ENCODE data around the gene TMEM258. TPM values are rescaled to one million over a fixed set of nuclear protein-coding genes. Genes with fewer than 3 reads are reported as not detected.

Gene TMEM258
- total and polyA plus RNA-seq, 9 of the 15 experiments (the other 6 are each of a cell fraction or from before 2014, with no cell fraction given), result 97.2 to 856 (median 231) TPM

- TF ChIP-seq PATZ1 (CRISPR knock-in tag; IDR thresholded peaks at IDR 0.05; ENCODE audit: borderline replicate concordance) (no peak), RBM22 (IDR thresholded peaks at IDR 0.05; ENCODE audit: low read depth, low read length, poor library complexity, severe bottlenecking) (peak; percentile 19), KLF10 (CRISPR knock-in tag; IDR thresholded peaks at IDR 0.05) (no peak), MCM3 (IDR thresholded peaks at IDR 0.05) (no peak), HDAC2 (IDR thresholded peaks at IDR 0.05) (no peak), NUFIP1 (IDR thresholded peaks at IDR 0.05; ENCODE audit: partially characterized antibody) (no peak), JUNB (CRISPR knock-in tag; conservative IDR thresholded peaks at IDR 0.05) (no peak), CREB5 (CRISPR knock-in tag; IDR thresholded peaks at IDR 0.05) (no peak), SIRT6 (IDR thresholded peaks at IDR 0.05; ENCODE audit: low read depth, low read length) (no peak), ZNF408 (CRISPR knock-in tag; IDR thresholded peaks at IDR 0.05; ENCODE audit: low read depth) (no peak), NFIC (IDR thresholded peaks at IDR 0.05) (no peak), HDAC1 (IDR thresholded peaks at IDR 0.05) (peak in 1 of 2 experiments; percentile 45; a peak in 1 of 4 replicates), BMI1 (IDR thresholded peaks at IDR 0.05; ENCODE audit: low read length) (no peak), ZBTB8A (IDR thresholded peaks at IDR 0.05; ENCODE audit: partially characterized antibody) (no peak), ZNF79 (CRISPR knock-in tag; IDR thresholded peaks at IDR 0.05; ENCODE audit: low read depth) (no peak), TAF9B (IDR thresholded peaks at IDR 0.05; ENCODE audit: partially characterized antibody) (peak; percentile 49), SAP30 (IDR thresholded peaks at IDR 0.05; ENCODE audit: borderline replicate concordance, insufficient read depth, low read depth, low read length, poor library complexity, severe bottlenecking) (peak; percentile 54), HNRNPLL (IDR thresholded peaks at IDR 0.05; ENCODE audit: low read depth, low read length, poor library complexity, severe bottlenecking) (peak; percentile 43), ZNF165 (CRISPR knock-in tag; IDR thresholded peaks at IDR 0.05; ENCODE audit: borderline replicate concordance) (no peak), ZNF668 (CRISPR knock-in tag; IDR thresholded peaks at IDR 0.05) (peak; percentile 13; the same call in 1 of the 2 replicates), CBX3 (IDR thresholded peaks at IDR 0.05; ENCODE audit: borderline replicate concordance in 1 of 2, low read length in 2 of 2) (0 out of 3 replicates have a peak, but pooled peaks of 1 of the 2 experiments have one; percentile 7), RAD21 (CRISPR knock-in tag; conservative IDR thresholded peaks at IDR 0.05 in 1 of 2, IDR thresholded peaks at IDR 0.05 in 1 of 2) (no peak), MXI1 (IDR thresholded peaks at IDR 0.05; ENCODE audit: low read depth, low read length) (no peak), ZNF589 (CRISPR knock-in tag; IDR thresholded peaks at IDR 0.05; ENCODE audit: low read depth) (0 out of 2 replicates have a peak, but pooled peaks have one; percentile 14)
Observed at GRCh38 chr11:61815790-61816735, 23.7 kb upstream of the TMEM258 start (continued).

Measured in K562 (cell line).